Measurements from ENCODE around the gene CAB39.

DNA sequence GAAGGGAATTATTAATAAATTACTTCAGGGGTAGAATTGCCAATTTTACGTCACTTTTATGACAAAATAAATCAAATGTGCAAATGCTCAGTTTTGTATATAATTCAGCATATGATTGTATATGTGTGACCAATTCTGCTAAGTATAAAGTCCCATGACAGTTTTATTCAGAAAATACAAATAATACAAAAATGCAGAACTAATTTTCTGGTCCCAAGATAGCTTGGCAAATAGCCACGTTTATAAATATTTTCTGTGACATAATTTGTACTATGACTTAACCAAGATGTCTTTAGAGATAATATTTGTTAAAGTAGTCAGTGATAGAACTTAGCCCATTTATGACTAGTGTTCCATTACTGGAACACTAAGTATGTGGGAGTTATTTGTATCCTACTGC lies 24.2 kb upstream of the CAB39 start:
- TF ChIP-seq POLR2A (IDR thresholded peaks at IDR 0.05) (no peak), EP300 (IDR thresholded peaks at IDR 0.05; ENCODE audit: low read depth) (no peak)
- TF ChIP-seq, protein P1, sequence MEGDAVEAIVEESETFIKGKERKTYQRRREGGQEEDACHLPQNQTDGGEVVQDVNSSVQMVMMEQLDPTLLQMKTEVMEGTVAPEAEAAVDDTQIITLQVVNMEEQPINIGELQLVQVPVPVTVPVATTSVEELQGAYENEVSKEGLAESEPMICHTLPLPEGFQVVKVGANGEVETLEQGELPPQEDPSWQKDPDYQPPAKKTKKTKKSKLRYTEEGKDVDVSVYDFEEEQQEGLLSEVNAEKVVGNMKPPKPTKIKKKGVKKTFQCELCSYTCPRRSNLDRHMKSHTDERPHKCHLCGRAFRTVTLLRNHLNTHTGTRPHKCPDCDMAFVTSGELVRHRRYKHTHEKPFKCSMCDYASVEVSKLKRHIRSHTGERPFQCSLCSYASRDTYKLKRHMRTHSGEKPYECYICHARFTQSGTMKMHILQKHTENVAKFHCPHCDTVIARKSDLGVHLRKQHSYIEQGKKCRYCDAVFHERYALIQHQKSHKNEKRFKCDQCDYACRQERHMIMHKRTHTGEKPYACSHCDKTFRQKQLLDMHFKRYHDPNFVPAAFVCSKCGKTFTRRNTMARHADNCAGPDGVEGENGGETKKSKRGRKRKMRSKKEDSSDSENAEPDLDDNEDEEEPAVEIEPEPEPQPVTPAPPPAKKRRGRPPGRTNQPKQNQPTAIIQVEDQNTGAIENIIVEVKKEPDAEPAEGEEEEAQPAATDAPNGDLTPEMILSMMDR (IDR thresholded peaks at IDR 0.05): no peak
